Measurements from ENCODE around the gene CATSPERE.
"Not testable (repeated sequence)": the region's sequence is repeated elsewhere in the genome, so short reads cannot be mapped to it uniquely, and the experiment has no call there.

Gene CATSPERE

DNA sequence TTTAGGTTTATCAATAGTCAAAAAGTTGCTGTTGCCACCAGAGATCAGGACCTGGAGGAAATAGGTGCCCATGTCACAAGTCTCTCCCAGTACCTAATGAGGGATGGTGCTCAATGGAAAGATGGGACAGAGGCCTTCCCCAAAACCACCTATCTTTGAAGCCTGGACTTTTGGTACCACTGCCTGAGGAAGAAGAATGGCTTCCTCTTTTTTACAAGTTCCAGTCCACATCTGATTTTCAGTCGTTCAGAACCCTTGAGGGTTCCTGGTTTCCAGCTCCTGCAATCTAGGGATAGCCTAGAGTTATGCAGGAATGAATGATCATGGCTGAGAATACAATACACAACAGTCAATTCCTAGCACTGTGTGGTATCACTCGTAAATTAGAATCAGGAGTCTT lies 5.7 kb downstream of the CATSPERE start:
- peaks cover under 1% of the 10 kb centered on the region for H3K4me1 Mint-ChIP-seq
- no peaks in the 10 kb centered on the region for H3K36me3 Mint-ChIP-seq
- H3K27ac Mint-ChIP-seq: no peak overlapping the region
- no peak for ATAC-seq
- H3K4me3 Mint-ChIP-seq: no peak overlapping the region
- H3K27me3 Mint-ChIP-seq: no peaks in the 10 kb centered on the region
- H3K9me3 Mint-ChIP-seq: no peaks in the 10 kb centered on the region

- no peak for ATAC-seq
- Mint-ChIP-seq H3K27me3 (no peaks in the 10 kb centered on the region), H3K36me3 (peaks cover 17% of the 10 kb centered on the region), H3K27ac (no peak overlapping the region), H3K9me3 (no peaks in the 10 kb centered on the region), H3K4me3 (no peak overlapping the region), H3K4me1 (no peaks in the 10 kb centered on the region)
Measured at GRCh38 chr1:244473059-244473605, 12.1 kb downstream of the CATSPERE start.

GRCh38 chr1:244484971-244485370 lies 23.9 kb downstream of the CATSPERE start:
- not testable (repeated sequence) for H3K27ac Mint-ChIP-seq, ATAC-seq, H3K4me3 Mint-ChIP-seq, H3K9me3 Mint-ChIP-seq, H3K4me1 Mint-ChIP-seq, H3K27me3 Mint-ChIP-seq
- H3K36me3 Mint-ChIP-seq: peaks cover 47% of the 10 kb centered on the region

DNA sequence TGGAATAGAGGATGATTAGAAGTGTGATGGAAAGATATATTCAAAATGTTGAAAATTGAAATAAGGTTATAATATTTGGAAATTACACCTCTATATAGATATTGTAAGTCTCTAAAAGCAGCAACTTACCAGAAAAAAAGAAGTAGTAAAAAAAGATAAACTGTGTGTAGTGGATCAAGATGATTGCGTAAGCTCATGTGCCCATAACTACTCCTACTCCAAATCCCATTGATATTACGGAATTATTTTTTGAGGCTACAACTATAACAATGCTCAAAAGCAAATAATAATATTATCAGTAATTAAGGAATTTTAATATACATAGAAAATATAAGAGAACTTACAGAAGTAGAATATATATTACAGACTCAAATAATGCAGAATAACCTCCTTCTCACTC lies 33.6 kb downstream of the CATSPERE start:
- Mint-ChIP-seq H3K9me3 (peaks cover 3% of the 10 kb centered on the region), H3K4me3 (no peak overlapping the region), H3K27me3 (no peaks in the 10 kb centered on the region)

DNA sequence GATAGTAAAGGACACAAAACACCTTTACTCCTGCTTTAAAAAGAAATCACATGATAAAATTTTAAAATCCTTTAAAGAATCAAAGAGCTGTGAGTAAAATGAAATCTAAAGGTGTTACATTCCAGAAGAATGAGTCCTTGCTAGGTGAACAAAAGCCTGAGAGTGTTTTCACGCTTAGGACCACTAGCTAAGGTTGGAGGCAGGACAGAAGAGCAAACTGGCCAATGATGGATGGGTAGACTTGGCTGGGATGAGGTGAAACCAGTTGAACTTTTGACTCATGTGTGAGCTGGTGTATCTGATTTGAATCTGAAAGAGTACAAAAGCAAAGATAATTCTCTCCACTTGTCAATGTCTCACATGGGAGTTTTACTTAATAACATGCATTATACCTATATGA lies 35.1 kb downstream of the CATSPERE start:
- ATAC-seq: no peak
- Mint-ChIP-seq H3K27me3 (no peaks in the 10 kb centered on the region), H3K27ac (no peak overlapping the region), H3K36me3 (peaks cover 6% of the 10 kb centered on the region), H3K4me1 (no peaks in the 10 kb centered on the region), H3K9me3 (peaks cover 8% of the 10 kb centered on the region), H3K4me3 (no peak overlapping the region)

More for the DNA sequence above, 33.6 kb downstream of the CATSPERE start:
- H3K27ac Mint-ChIP-seq: no peak overlapping the region
- H3K36me3 Mint-ChIP-seq: no peaks in the 10 kb centered on the region
- no peaks in the 10 kb centered on the region for H3K4me1 Mint-ChIP-seq
- no peak for ATAC-seq

DNA sequence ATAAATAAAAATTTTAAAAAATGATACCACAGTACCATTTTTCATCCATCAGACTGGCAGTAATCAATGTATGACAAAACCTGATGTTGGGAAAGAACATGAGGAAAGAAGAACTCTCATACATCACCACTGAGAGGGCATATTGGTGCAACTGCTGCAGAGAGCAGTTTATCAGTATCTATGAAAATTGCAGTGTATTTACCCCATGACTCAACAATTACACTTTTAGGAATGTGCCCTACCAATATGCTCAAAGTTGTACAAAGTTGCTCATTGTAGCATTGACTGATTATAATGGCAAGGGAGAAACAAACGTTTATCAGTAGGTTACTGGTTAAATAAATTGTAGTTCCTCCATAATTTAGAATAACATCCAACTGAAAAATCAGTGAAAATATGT lies 36.7 kb downstream of the CATSPERE start:
- no peak overlapping the region for H3K4me3 Mint-ChIP-seq
- H3K36me3 Mint-ChIP-seq: peaks cover 6% of the 10 kb centered on the region
- no peak for ATAC-seq
- H3K27ac Mint-ChIP-seq: no peak overlapping the region
- H3K27me3 Mint-ChIP-seq: no peaks in the 10 kb centered on the region
- peaks cover 8% of the 10 kb centered on the region for H3K9me3 Mint-ChIP-seq
- no peaks in the 10 kb centered on the region for H3K4me1 Mint-ChIP-seq

GRCh38 chr1:244499484-244499883 lies 38.4 kb downstream of the CATSPERE start:
- H3K36me3 Mint-ChIP-seq, H3K27me3 Mint-ChIP-seq, H3K27ac Mint-ChIP-seq, H3K9me3 Mint-ChIP-seq, H3K4me1 Mint-ChIP-seq, ATAC-seq, H3K4me3 Mint-ChIP-seq: not testable (repeated sequence)

GRCh38 chr1:244500515-244500914 lies 39.4 kb downstream of the CATSPERE start:
- H3K4me3 Mint-ChIP-seq, ATAC-seq, H3K27ac Mint-ChIP-seq, H3K27me3 Mint-ChIP-seq, H3K36me3 Mint-ChIP-seq, H3K9me3 Mint-ChIP-seq, H3K4me1 Mint-ChIP-seq: not testable (repeated sequence)

- no peak overlapping the region for H3K27ac Mint-ChIP-seq
- no peak for ATAC-seq
- H3K36me3 Mint-ChIP-seq: peaks cover 15% of the 10 kb centered on the region
Measured at GRCh38 chr1:244502630-244503029, 41.6 kb downstream of the CATSPERE start.

DNA sequence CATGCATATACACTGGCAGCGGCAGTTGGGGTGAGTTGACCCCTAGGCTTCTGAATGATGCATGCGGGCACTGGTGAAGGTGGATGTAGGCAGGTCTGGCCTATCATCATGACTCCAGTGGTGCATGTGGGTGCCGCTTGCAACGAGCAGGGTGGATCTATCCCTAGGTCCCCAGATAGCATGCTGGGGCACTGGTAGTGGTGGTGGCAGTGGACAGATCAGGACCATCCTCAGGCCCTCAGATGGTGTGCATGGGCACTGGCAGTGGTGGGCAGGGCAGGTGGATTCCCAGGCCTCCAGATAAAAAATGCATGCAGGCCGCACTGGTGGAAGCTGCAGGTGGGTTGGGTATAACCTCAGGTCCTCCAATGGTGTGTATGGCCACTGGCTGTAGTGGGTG lies 52.4 kb downstream of the CATSPERE start:
- Mint-ChIP-seq H3K4me1 (no peaks in the 10 kb centered on the region), H3K4me3 (no peak overlapping the region), H3K36me3 (peaks cover 28% of the 10 kb centered on the region), H3K27ac (no peak overlapping the region), H3K9me3 (peaks cover 13% of the 10 kb centered on the region), H3K27me3 (no peaks in the 10 kb centered on the region)
- ATAC-seq: no peak

More at GRCh38 chr1:244502630-244503029, 41.6 kb downstream of the CATSPERE start:
- Mint-ChIP-seq H3K4me1 (no peaks in the 10 kb centered on the region), H3K27me3 (no peaks in the 10 kb centered on the region), H3K4me3 (no peak overlapping the region), H3K9me3 (peaks cover 8% of the 10 kb centered on the region)

- Mint-ChIP-seq H3K4me1 (no peaks in the 10 kb centered on the region), H3K27me3 (no peaks in the 10 kb centered on the region), H3K9me3 (peaks cover 9% of the 10 kb centered on the region), H3K4me3 (no peak overlapping the region), H3K27ac (no peak overlapping the region), H3K36me3 (peaks cover 40% of the 10 kb centered on the region)
- ATAC-seq: no peak
Measured at GRCh38 chr1:244515680-244516079, 54.6 kb downstream of the CATSPERE start.

DNA sequence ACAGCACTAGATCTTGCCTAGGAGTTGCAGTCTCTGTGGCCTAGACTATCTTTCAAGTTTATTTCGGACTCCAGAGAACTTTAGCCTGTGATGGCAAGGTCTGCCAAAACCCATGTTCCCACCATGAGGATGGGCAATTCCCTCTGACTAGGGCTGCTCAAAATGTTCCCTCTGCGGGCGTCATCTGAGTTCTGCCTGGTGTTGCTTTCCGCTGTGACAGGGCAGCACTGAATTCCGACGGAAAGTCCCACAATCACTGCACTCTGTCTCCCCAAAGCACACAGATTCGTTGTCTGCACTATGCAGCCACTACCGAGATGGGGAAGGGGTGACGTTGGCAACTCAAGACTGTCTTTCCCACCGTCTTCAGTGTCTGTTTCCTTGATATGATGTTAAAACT lies 75.2 kb downstream of the CATSPERE start:
- no peak overlapping the region for H3K4me3 Mint-ChIP-seq
- ATAC-seq: no peak
- H3K36me3 Mint-ChIP-seq: peaks cover 70% of the 10 kb centered on the region
- H3K9me3 Mint-ChIP-seq: peaks cover 13% of the 10 kb centered on the region
- H3K4me1 Mint-ChIP-seq: no peaks in the 10 kb centered on the region
- H3K27ac Mint-ChIP-seq: no peak overlapping the region
- no peaks in the 10 kb centered on the region for H3K27me3 Mint-ChIP-seq

DNA sequence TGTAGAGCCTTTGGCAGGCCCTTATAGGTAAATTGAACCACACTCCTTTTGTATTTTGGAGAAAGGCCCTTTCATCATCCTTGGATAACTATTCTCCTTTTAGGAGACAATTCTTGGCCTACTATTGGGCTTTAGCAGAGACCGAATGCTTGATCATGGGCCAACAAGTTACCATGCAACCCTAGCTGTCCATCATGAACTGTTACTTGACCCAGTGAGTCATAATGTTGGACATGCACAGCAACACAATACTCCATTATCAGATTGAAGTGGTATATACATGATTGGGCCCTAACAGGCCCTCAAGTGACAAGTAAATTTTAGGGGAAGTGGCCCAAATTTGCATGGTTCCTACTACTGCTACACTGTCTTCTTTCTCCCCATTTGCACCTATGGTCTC lies 84.4 kb downstream of the CATSPERE start:
- Mint-ChIP-seq H3K36me3 (peaks cover 14% of the 10 kb centered on the region), H3K27me3 (no peaks in the 10 kb centered on the region), H3K4me1 (no peaks in the 10 kb centered on the region), H3K9me3 (peaks cover 18% of the 10 kb centered on the region), H3K27ac (no peak overlapping the region), H3K4me3 (no peak overlapping the region)
- ATAC-seq: no peak

DNA sequence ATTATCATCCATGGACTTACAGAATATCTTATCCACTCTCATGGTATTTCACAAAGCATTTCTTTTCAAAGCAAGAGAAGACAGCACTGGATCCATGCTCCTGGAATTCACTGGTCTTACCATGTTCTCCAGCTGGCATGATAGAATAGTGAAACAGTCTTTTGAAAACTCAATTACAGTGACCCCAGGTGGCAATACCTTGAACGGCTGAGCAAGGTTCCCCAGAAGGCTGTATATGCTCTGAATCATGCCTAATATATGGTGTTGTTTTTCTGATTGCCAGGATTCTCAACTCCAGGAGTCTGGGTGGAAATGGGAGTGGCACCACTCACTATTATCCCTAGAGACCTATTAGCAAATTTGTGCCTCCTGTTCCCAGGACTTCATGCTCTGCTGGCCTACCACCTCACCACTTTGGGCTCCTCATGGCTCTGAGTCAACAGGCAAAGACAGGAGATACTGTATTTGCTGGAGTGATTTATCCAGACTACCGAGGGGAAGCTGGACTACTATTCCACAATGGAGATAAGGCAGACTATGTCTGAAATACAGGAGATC lies 87.6 kb downstream of the CATSPERE start:
- Mint-ChIP-seq H3K27me3 (no peaks in the 10 kb centered on the region), H3K27ac (no peak overlapping the region), H3K36me3 (peaks cover 14% of the 10 kb centered on the region), H3K4me1 (no peaks in the 10 kb centered on the region), H3K9me3 (peaks cover 19% of the 10 kb centered on the region), H3K4me3 (no peak overlapping the region)
- no peak for ATAC-seq

- no peak for ATAC-seq
Measured at GRCh38 chr1:244552336-244552735, 91.3 kb downstream of the CATSPERE start.

DNA sequence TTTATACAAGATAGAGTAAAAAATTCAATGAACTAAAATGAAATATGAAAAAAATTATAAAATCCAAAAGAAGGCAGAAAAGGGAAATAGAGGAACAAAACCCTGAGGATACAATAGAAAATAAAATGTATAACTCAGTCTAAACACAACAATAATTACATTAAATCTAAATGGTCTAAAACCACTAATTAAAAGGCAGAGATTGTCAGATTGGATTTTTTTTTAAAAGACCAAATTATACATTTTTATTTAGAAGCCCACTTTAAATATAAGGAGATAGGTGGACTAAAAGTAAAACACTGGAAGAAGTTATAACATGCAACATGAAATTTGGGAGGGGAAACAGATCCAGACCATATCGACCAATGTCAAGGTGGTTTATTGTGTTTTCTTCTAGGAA lies 95.2 kb downstream of the CATSPERE start:
- Mint-ChIP-seq H3K27me3 (no peaks in the 10 kb centered on the region), H3K36me3 (peaks cover 27% of the 10 kb centered on the region), H3K4me3 (no peak overlapping the region), H3K9me3 (peaks cover 19% of the 10 kb centered on the region), H3K4me1 (no peaks in the 10 kb centered on the region), H3K27ac (no peak overlapping the region)
- no peak for ATAC-seq

More at GRCh38 chr1:244552336-244552735, 91.3 kb downstream of the CATSPERE start:
- Mint-ChIP-seq H3K4me1 (no peaks in the 10 kb centered on the region), H3K4me3 (no peak overlapping the region), H3K9me3 (peaks cover 15% of the 10 kb centered on the region), H3K27ac (no peak overlapping the region), H3K36me3 (peaks cover 8% of the 10 kb centered on the region), H3K27me3 (no peaks in the 10 kb centered on the region)
